HG02884 (cell line): Measurements from ENCODE around the gene ADCY9.
"Not testable (repeated sequence)": the region's sequence is repeated elsewhere in the genome, so short reads cannot be mapped to it uniquely, and the experiment has no call there.

Experiments
- ATAC-seq: cut with Tn5 transposase; IDR thresholded peaks from one replicate; pipeline ENCODE4 v1.9.1; 2021; ENCODE audit warnings: mild to moderate bottlenecking, moderate library complexity; ENCODE audit not compliant: unreplicated experiment

Gene ADCY9

DNA sequence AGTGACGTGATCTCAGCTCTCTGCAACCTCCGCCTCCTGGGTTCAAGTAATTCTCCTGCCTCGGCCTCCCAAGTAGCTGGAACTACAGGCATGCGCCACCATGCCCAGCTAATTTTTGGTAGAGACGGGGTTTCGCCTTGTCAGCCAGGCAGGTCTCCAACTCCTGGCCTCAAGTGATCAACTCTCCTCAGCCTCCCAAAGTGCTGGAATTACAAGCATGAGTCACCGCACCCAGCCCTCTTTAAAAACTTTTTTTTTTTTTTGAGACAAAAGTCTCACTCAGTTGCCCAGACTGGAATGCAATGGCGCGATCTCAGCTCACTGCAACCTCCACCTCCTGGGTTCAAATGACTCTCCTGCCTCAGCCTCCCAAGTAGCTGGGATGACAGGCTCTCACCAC is 43.1 kb downstream of the ADCY9 start:
- not testable (repeated sequence) for ATAC-seq

DNA sequence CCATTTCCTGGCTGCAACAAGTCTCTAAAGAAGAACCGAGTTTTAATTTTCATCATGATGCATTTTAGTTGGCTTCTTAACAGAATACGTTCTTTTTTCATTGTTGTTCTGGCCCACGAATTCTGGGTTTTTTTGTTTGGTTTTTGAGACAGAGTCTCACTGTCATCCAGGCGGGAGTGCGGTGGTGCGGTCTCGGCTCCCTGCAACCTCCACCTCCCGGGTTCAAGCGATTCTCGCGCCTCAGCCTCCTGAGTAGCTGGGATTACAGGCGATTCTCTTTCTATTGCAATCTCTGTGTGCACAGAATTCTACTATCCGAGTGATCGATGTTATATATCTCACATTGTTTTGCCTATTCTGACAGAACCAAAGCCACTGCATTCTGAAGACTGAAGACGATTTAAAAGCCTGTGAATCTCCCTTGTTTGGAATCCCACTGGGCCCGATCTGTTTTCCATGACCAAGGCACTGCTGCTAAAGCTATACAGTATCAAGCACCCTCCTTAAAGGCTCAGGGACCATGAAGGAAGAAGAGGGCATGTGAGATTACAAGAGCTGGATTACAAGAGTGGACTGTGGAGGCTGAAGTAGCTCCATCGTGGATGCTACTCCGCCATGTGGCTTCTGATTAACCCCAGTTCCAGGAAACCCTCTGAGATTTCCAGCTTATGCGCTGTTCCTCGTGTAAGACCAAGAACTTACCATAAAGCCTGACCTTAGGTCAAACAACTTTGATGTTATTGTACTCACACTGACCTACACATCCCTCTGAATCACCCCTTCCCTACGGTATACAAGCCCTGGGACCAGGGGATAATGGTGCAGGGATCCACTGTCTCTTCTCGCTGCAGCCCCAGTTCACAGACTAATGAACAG is 44.3 kb downstream of the ADCY9 start:
- no peak for ATAC-seq

DNA sequence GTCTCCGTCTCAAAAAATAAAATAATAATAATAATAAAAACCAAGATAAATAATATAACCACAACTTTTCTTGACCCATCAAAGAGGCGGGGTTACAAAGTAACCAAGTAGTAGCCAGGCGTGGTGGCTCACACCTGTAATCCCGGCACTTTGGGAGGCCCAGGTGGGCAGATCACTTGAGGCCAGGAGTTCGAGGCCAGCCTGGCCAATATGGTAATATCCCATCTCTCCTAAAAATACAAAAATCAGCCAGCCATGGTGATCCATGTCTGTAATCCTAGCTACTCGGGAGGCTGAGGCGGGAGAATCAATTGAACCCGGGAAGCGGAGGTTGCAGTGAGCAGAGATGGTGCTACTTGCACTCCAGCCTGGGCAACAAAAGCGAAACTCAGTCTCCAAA is 45.3 kb downstream of the ADCY9 start:
- ATAC-seq: no peak

DNA sequence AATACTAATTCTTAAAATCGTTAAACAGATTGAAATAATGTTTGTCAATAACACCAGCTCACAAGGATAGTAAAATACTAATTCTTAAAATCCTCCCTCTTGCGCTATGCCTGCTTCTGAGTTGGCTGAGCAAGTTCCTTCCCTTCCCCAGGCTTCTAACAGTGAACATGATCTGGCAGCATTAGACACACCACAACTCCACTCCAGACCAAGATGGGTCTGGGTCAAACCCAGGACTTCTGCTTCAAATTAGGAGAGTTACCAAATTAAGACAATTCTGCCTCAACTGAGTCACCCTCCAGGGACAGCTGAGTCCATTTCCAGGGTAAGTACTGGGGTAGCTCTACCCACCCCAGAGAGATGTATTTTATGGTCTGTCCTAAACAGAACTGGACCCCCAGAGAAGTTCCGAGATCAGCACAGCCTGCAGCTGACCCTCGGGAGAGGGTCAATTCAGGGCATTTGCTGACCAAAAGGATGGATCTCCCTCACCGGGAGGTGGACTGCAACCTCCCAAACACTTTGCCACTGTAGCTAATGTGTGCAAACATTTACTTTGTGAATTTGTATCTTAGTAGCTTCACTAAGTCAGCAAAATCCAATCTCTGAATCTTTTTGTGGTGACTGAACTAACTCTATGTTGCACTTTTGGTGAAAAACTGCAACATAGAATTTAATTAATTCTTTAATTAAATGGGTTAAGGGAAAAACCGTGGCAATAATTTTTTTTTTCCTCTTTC is 48.8 kb downstream of the ADCY9 start:
- ATAC-seq: no peak

DNA sequence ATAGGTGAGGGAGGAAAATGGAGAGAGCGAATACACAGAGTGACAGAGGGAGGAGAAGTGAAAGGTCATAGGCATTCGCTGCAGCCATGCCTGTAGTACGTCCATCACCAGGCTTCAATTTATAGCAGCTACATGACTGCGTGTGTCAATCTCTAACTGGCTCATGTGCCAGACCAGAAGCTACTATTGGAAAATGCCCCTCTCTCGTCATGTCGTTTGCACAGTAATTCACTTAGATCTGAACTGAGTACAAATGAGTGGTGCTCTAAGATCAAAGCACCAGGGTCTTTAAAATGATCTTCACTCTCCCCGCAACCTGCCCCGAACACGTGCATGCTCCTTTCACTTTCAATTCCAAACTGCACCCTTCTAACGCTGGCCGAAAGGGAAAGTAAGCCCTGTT is 51.3 kb downstream of the ADCY9 start:
- no peak for ATAC-seq

DNA sequence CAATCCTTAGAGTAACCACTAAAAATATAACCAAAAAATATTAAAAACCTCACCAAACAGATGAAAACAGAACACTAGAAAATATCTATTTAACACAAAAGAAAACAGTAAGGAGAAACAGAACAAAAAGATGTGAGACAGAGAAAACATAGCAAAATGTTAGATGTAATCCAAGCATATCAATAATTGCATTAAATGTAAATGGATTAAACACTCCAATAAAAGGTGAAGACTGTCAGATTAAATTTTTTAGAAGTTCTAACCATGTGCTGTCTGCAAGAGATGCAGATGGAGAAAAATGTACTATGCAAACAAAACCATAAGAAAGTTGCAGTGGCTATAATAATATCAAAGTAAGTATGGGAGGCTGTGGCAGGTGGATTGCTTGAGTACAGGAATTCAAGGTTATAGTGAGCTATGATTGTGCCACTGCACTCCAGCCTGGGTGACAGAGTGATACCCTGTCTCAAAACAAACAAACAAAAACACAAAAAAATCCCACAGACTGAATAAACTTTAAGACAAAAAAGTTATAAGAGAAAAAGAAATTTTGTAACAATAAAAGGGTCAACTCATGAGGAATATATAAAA is 53.9 kb downstream of the ADCY9 start:
- ATAC-seq: no peak

DNA sequence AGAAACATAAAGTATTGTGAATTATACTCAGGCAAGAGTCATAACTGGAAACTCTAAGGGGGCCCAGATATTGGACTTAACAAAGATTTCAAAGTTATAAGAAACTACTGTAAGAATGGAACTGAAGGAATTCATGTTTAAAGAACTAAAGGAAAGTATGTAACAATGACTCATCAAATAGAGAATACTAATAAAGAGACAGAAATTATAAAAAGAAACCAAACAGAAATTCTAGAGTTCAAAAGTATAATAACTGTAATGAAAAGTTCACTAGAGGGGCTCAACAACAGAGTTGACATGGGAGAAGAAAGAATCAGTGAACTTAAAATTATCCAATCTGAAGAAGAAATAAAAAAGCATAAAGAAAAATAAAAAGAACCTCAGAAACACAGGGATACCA is 55.4 kb downstream of the ADCY9 start:
- no peak for ATAC-seq

DNA sequence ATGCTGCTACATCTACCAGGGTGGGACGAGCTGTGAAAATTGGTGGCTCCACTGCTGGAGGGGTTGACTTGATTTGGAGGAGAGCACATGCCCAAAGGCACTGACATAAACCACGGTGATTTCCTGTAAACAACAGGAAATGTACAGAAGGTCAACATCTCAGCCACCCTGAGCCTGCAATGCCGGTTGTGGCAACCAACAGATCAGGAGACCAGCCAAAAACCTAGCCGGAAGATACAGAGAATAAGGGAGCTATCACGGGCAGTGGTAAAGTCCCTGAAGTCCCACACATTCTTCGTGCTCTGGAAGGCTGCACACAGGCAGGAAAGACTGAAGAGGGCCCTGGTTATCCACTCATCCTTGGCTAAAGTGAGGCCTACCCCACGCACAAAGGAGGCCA is 56.2 kb downstream of the ADCY9 start:
- ATAC-seq: no peak

DNA sequence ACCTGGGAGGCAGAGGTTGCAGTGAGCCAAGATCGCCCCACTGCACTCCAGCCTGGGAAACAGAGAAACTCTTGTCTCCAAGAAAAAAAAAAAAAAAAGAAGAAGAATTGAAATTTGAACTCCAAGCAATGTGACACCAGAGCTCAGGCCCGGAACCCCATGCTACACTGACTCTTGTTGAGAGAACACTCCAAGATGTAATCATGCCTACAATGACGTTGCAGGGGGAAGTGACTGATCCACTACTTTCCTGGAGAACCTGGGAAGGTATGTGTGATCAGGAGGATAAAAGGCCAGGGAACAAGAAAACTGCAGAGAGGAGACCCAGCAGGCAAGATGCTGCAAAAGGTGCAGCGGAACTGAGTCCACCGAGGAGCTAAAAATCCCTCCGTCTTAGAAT is 57.9 kb downstream of the ADCY9 start:
- ATAC-seq: no peak

DNA sequence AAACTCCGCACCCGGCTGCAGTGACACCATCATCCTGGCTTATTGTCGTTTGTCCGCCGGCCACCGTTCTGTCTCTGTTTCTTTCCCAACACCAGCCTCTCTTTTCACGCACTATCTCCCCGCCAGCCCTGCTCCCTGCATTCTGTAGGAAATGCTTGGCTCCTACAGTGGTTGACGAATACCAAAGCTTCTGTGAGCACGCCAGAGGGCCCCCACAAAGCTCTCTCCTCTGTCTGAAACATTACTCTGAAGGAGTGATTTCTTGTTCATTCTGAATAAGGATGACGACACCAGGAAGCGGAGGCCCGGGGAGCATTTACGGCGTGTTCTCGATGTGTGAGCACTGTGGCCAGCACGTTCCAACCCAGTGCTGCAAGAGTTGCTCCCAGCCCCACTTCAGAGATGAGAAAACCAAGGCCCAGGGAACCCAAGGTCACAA is 58.8 kb downstream of the ADCY9 start:
- ATAC-seq: no peak

DNA sequence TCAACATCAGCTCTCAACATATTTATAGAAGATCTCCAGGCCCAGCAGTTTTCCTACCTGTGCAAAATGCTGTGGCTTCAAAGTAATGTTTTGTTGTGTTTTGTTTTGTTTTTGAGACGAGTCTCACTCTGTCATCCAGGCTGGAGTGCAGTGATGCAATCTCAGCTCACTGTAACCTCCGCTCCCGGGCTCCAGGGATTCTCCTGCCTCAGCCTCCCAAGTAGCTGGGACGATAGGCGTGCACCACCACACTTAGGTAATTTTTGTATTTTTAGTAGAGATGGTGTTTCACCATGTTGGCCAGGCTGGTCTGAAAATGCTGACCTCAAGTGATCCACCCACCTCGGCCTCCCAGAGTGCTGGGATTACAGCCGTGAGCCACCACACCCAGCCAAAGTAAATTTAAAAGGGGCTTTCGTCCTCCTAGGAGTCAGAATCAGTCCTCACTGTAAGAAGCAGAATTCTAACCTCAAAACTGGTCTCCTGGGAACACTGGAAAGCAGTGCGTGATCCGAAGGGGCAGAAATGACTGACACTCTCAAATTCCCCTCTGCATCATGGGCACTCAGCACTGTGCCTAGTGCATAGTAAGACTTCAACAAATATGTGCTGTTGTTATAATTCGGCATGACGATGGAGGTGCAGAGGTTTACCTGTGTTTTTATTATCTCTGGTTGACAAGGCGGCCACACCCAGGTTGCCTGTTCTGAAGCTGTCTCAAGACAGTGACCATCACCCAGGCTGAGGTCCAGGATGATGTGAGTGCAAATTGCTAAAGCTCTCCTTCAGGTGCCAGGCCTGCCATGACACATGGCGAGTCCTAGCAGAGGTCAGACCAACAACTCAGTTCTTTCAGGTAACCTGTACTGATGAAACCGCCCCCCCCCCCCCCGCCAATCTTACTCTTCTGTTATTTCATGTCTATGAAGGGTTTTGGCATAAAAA is 59.8 kb downstream of the ADCY9 start:
- ATAC-seq: no peak

DNA sequence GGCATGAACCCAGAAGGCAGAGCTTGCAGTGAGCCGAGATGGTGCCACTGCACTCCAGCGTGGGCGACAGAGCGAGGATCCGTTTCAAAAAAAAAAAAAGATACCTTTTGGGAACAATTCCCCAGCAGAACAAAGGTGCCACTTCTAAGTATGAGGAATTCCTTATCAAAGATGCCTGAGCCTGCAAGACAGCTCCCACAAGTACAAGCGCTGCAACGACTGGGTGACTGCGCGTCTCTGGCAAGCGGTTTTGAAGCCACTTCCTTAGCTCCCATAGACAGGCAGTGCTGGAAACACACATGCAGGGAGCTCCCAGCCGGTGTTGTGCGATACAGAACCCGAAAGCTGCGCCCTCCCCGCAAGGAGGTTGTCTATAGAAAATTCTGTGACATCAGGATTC is 60.5 kb downstream of the ADCY9 start:
- ATAC-seq: no peak

DNA sequence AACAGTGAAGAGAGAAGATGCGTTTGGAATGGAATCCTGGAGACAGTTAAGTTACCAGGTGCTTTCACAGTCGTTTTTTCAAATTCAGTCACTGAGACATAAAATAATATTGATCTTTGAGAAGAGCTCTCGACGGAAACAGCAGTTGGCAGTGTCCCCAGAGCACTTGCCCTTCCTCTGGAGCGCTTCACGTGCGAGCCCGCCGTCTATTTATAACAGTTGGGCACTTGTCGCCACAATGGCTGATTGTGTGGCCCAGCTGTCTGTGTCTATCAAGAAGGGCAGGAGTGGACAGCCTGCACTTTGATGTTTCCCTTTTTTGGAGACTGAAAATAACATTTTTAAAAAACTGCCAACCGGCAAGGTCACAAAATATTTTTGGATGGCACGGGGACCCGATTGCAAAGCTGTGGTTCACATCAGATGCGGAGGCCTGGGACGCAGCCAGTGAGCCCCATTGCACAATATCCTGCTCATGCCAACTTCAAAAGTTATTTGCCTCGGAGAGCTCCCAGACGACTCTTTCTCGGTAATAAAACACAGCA is 62.9 kb downstream of the ADCY9 start:
- no peak for ATAC-seq

DNA sequence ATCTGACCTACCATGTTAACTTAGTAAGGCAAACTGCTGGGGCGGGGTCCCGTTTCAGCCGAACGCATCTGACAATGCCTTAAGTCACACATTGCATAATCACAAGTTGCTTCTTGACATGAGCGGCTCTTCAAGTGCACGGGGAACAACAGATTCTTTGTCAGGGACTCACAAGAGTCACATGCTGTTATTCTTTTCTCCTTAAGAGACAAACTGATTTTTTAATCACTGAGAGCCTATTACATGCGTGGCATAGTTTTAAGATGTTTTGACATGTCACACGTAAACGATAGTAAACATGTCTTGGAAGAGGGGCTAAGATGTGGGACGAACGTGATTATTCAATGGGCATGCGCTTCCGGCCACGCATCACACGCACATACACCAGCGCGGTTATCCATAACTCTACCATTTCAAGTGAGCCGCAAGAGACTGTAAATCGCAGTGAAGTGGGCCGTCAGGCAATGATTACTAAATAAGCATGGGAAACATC is 63.4 kb downstream of the ADCY9 start:
- no peak for ATAC-seq

DNA sequence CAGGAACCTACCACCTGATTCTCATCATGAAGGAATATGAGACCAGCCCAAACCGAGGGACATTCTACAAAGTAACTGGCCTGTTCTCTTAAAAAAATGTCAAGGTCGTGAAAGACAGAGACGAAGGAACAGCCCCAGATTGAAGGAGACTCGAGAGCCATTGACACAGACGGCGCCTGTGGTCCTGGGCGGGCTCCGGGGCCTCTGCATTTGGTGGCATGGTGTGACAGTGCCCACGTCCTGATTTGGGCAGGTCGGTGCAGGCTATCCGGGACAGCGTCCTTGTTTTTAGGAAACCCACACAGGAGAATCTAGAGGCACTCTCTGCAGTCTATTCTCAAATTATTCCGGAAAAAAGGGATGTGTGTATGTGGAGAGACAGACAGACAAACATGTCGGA is 64.1 kb downstream of the ADCY9 start:
- ATAC-seq: no peak

DNA sequence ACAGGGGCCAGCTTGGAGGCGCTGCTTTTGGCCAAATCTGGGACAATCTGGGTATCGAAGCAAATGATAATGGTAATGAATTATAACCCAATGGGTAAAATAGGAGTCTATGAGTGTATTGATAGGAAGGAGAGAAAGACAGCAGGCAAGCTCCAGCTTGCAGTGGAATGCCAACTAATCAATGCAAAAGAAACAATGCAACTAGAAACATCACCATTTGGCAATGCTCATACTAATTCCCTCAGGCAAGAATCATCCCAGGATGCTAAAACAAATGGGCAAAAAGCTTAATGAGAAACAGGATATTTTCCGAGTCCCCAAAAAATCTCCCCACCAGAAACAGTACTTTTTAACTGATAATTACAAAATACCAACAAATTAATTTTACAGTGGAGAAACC is 64.7 kb downstream of the ADCY9 start:
- ATAC-seq: no peak

DNA sequence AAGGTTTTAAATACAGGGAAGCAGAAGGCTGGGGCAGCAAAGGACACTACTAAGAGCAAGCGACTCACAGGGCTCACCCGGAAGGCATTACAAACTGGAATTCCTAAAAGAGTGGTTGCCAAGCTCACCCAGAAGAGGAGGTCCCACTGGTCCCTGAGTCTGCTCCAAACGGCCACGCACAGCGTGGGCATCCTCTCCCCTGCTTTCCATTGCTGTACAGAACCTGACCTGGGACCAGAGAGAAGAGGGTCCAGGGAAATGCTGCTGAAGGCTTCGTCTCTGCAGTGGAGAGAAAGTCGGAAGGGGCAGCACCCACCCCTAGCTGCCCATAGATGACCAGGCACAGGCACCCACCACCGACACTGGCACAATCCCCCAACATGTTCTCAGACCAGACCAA is 67.2 kb downstream of the ADCY9 start:
- no peak for ATAC-seq

DNA sequence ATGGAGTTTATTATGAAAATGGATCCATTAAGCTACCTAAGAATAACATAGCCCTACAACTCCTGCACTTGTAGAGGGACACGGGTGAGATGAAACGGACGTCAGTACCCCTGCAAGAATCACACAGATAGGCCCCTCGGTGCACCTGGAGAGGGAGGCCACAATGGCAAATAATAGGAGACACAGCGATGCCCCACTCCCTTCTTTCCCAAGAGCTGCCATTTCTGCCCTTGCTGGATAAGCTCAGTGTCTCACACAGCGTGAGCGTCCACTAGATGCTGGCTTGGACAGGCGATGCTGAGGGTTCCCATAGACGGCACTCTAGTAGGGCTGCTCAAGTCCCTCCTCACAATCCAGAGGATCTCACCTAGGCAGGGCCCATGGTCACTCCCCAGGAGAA is 67.8 kb downstream of the ADCY9 start:
- ATAC-seq: no peak

DNA sequence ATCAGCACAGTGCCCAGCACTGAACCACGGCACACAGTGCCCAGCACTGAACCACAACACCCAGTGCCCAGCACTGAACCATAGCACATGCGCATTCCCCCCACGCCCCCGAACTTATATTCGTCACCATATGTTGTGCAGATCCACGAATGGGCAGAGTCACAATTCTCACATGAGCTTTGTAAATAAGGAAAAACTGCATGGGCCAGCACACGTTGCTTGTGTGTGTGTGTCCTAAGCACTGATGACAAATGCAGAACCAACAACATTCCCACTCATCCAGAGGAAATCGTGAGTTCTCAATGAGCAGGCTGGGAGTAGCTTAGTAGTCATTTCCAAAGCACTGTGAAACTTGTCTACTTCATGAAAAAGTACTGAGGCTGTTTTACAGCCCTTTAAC is 70.0 kb downstream of the ADCY9 start:
- no peak for ATAC-seq

DNA sequence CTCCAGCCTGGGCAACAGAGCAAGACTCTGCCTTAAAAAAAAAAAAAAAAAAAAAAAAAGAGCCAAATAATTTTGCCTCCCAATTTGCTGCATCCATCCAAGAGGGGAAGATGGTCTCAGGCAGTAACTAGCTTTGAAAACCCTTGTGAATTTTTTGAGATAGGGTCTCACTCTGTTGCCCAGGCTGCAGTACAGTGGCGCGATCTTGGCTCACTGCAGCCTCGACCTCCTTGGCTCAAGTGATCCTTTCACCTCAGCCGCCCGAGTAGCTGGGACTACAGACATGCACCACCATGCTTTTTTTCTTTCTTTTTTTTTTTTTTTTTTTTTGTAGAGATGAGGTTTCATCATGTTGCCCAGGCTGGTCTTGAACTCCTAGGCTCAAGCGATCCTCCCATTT is 70.7 kb downstream of the ADCY9 start:
- ATAC-seq: not testable (repeated sequence)
